ENCODE results near the gene METTL1.

METTL1 gene

DNA sequence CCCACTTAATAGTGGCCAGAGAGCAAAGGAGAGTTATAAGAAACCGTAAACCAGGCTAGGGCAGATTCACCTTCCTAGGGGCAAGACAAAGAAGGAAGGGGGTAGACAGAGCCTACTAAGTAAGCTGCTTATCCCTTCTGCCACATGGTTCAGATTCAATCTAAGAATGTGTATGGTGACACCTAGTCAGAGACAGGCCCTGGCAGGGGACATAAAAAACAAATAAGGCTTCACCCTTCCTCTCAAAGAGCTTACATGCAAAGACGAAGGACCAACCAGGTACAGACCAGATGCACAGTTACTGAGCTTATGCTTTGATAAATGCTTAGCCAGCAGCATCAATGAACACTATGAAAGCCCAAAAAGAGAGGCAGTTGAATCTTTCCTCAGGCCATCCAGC is 9.4 kb downstream of the METTL1 start:
- H3K4me3 ChIP-seq (ENCODE audit: low read depth, low read length): no peak overlapping the region
- TF ChIP-seq, protein P1, sequence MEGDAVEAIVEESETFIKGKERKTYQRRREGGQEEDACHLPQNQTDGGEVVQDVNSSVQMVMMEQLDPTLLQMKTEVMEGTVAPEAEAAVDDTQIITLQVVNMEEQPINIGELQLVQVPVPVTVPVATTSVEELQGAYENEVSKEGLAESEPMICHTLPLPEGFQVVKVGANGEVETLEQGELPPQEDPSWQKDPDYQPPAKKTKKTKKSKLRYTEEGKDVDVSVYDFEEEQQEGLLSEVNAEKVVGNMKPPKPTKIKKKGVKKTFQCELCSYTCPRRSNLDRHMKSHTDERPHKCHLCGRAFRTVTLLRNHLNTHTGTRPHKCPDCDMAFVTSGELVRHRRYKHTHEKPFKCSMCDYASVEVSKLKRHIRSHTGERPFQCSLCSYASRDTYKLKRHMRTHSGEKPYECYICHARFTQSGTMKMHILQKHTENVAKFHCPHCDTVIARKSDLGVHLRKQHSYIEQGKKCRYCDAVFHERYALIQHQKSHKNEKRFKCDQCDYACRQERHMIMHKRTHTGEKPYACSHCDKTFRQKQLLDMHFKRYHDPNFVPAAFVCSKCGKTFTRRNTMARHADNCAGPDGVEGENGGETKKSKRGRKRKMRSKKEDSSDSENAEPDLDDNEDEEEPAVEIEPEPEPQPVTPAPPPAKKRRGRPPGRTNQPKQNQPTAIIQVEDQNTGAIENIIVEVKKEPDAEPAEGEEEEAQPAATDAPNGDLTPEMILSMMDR (conservative IDR thresholded peaks at IDR 0.05; ENCODE audit: low read depth, low read length): no peak

DNA sequence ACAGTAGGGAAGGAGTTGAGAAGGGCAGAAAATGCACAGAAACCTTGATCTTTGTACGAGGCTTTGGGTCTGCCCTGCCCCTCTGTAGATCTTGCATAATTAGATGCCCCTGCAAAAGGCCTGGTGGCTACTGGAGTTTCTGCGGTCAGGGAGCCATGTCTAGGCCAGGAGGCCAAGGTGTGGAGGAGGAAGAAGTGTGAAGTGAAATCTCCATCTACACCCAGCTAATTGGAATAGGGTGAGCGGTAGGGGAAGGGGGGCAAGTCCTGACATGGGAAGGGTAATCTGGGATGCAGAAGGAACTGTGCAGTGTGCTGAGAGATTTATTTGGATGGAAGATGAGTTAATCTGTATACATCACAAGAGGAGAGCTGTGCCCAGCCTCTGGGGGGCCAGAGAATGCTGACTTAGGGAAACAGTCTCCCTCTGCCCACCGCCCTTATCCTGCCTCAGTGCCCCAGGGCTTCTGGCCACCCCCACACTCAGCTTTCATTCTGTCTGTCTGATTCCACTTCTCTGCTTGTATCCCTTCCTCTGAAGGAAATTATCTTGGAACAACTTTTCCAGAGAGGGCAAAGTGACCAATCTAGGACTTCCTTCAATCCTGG is 10.4 kb downstream of the METTL1 start:
- TF ChIP-seq, protein P1 (conservative IDR thresholded peaks at IDR 0.05; ENCODE audit: low read depth, low read length): no peak
- no peak overlapping the region for H3K4me3 ChIP-seq (ENCODE audit: low read depth, low read length)
- DNase-seq (ENCODE audit: low read depth): no peak

More for the DNA sequence above, 9.4 kb downstream of the METTL1 start:
- no peak for DNase-seq (ENCODE audit: low read depth)

DNA sequence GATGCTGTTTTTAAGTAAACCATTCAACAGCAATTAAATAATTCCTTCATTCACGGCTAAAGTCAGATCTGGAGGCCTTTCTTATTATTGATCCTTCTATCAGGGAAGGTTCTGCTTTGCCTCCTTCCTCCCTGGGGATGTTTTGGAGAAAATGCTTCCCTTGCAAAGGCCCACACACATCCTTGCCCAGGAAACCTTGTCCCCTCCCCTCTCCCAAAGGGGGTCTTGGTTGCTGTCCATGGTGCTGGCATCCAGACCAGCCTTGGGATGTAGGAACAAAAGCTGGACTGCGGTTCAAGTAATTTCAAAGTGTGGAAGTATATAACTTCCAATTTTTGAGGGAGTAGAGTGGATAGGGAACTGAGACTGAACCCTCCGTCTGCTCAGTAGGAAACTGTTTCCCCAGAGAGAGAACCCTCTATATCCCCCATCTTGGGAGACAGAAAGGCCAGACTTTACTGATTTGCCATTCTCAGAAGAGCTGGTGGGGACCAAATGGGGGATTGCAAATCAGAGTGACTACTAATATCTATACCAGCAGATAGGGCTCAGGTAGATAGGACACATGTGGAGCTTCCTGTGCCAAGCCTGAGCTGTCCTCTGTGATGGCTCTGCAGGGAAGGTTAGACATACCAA is 11.4 kb downstream of the METTL1 start:
- DNase-seq (ENCODE audit: low read depth): no peak
- H3K4me3 ChIP-seq (ENCODE audit: low read depth, low read length): no peak overlapping the region
- TF ChIP-seq, protein P1 (conservative IDR thresholded peaks at IDR 0.05; ENCODE audit: low read depth, low read length): no peak

DNA sequence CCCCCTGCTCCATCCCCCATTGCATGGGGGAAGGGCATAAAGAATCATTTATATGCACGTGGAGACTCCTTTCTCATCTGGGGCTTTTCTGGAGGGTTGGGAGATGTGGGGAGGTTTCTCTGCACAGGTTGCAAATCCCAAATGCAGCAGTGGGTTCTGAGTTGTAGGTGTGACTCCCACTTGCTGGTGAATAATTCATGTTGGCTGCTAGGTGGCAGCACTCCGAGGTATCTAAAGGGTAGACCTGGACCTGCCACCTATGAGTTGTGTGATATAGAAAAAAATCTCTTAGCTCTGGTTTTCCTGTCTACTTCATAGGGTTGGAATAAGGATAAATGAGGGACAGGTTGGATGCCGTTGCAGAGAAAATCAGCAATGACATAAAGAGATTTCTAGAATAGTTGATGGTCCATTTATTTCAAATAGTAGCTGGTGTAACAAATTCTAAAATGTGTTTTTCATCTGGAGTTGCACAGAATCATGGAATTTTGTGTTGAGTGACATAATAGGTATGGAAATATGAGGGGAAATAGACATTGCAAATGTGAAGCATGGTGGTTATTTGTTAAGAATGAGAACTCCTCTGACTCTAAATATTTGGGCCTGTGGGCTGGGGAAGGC is 12.4 kb downstream of the METTL1 start:
- TF ChIP-seq, protein P1 (conservative IDR thresholded peaks at IDR 0.05; ENCODE audit: low read depth, low read length): peak; percentile 70
- no peak overlapping the region for H3K4me3 ChIP-seq (ENCODE audit: low read depth, low read length)
- peak; percentile 55 for DNase-seq (ENCODE audit: low read depth)

DNA sequence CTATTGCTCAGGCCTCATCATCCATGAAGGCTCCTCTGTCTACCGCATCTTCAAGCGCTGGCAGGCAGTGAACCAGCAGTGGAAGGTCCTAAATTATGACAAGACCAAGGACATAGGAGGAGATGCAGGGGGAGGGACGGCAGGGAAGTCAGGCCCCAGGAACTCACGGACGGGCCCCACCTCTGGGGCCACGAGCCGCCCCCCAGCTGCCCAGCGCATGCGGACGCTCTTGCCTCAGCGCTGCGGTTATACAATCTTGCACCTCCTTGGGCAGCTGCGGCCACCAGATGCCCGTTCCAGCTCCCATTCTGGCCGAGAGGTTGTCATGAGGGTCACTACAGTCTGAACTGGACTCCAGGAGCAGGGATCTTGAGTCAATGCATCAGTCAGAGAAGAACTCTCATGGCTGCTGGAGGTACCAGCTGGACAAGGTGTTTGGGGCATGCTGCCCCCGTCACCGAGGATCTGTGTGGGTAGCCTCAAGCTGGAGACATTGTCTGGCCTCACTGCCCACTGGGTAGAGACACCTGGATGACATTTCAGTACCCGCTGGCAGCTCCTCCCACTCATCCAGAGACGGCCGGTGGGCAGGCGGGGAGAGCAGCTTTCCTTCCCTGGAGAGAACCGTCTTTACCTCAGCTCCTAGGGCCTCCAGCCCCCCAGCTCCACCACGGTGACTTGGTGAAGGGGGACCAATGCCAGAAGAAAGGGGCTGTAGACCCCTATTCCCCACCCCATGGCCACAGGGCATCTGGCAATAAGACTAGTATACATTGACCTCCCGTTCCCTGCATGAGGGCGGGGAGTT is 13.1 kb downstream of the METTL1 start:
- DNase-seq (ENCODE audit: low read depth): no peak
- H3K4me3 ChIP-seq (ENCODE audit: low read depth, low read length): no peak overlapping the region
- TF ChIP-seq, protein P1 (conservative IDR thresholded peaks at IDR 0.05; ENCODE audit: low read depth, low read length): no peak

DNA sequence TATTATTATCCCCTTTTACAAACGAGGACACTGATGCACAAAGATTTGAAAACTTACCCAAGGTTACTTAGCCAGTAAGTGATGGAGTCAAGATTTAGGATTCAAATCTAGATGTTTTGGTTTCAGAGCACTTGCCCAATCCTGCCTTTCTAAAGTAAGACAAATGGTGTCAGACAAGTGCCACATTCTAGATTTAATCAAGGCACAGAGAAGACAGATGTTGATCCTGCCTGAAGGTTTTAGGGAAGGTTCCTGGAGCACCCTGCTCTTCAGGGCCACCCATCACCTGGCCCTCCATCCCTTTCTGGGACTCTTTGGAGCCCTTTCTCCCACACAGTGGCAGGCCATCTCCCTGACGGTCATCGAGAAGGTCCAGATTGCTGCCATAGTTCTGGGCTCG is 14.1 kb downstream of the METTL1 start:
- no peak overlapping the region for H3K4me3 ChIP-seq (ENCODE audit: low read depth, low read length)
- no peak for DNase-seq (ENCODE audit: low read depth)
- TF ChIP-seq, protein P1 (conservative IDR thresholded peaks at IDR 0.05; ENCODE audit: low read depth, low read length): no peak

All from choroid plexus epithelial cell (primary cell).